HG03442 (cell line): Measurements from ENCODE around the gene RPL27A.
A peak's percentile ranks its signal among the peaks of the same experiment; 100 is the strongest.

Experiments
- ATAC-seq: cut with Tn5 transposase; IDR thresholded peaks from one replicate; pipeline ENCODE4 v1.9.1; 2021; ENCODE audit warnings: mild to moderate bottlenecking, moderate library complexity; ENCODE audit not compliant: unreplicated experiment

Gene RPL27A

DNA sequence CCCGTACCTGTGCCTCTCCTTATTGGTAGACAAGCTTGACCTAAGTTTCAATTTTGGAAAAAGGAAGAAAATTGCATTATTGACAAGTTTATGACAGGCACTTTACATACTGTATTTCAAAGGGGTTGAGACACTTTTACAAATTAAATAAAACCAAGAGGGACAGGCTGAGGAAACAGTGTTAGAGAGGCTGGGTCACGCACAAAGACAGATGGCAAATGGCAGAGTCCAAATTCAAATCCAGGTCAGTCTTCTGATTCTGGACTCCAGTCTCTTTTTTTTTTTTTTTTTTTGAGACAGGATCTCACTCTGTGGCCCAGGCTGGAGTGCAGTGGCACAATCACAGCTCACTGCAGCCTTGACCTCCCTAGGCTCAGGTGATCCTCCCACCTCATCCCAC is 10.2 kb upstream of the RPL27A start:
- ATAC-seq = no peak

GRCh38 chr11:8674859-8675258 is 7.7 kb upstream of the RPL27A start:
- no peak for ATAC-seq

DNA sequence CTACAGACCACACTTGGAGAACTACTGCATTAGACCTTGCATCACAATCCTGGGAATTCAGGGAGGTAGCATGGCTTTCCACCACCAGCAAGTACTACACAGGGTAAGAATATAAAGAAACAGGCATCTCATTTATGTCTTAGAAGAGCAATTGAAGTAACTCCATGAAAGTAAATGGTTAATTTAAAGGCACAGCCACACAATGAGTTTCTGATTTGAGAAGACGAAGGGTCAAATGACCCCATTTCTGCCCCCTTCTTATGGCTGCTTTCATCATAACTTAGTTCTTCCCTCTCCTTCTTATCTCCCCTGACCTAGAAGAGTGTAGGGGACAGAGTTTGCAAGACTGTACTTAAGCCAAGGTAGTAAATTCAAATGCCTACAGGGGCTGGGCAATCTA is 6.1 kb upstream of the RPL27A start:
- ATAC-seq = no peak

- ATAC-seq = no peak
Observed at GRCh38 chr11:8679006-8679405, 3.6 kb upstream of the RPL27A start.

- no peak for ATAC-seq
Observed at GRCh38 chr11:8681837-8682302, 722 bp upstream of the RPL27A start.

GRCh38 chr11:8683115-8683807 is 669 bp downstream of the RPL27A start:
- ATAC-seq = no peak

- no peak for ATAC-seq
Observed at GRCh38 chr11:8684600-8685290, 2.2 kb downstream of the RPL27A start.

DNA sequence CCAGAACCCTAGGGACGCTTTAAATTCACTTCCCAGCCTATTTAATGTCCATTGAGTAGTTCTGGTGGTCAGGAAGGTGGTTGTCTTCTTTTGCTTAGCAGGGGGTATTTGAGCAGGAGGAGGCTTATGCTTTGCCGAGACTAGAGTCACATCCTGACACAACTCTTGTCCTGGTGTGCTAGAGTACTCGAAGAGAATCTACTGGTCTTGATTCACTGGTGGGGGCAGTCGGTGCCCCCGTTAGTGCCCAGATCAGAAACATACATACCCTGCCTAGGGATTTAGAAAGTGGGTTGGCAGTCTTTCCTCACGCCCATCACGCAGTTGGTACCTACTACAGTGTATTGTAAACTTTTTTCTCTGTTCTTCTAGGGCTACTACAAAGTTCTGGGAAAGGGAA is 2.7 kb downstream of the RPL27A start:
- no peak for ATAC-seq

GRCh38 chr11:8685820-8686219 is 3.2 kb downstream of the RPL27A start:
- no peak for ATAC-seq

DNA sequence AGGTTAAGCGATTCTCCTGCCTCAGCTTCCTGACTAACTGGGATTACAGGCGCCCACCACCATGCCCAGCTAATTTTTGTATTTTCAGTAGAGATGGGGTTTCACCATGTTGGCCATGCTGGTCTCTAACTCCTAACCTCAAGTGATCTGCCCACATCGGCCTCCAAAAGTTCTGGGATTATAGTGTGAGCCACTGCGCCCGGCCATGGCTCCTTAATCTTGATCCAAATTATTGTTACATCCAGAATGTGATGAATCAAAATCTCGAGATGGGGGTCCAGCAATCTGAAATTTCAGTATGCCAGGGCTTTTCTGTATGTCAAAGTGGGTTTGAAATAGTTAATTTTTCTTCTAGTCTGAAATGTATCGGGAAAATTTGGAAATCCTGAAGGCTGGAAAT is 3.7 kb downstream of the RPL27A start:
- ATAC-seq = no peak

DNA sequence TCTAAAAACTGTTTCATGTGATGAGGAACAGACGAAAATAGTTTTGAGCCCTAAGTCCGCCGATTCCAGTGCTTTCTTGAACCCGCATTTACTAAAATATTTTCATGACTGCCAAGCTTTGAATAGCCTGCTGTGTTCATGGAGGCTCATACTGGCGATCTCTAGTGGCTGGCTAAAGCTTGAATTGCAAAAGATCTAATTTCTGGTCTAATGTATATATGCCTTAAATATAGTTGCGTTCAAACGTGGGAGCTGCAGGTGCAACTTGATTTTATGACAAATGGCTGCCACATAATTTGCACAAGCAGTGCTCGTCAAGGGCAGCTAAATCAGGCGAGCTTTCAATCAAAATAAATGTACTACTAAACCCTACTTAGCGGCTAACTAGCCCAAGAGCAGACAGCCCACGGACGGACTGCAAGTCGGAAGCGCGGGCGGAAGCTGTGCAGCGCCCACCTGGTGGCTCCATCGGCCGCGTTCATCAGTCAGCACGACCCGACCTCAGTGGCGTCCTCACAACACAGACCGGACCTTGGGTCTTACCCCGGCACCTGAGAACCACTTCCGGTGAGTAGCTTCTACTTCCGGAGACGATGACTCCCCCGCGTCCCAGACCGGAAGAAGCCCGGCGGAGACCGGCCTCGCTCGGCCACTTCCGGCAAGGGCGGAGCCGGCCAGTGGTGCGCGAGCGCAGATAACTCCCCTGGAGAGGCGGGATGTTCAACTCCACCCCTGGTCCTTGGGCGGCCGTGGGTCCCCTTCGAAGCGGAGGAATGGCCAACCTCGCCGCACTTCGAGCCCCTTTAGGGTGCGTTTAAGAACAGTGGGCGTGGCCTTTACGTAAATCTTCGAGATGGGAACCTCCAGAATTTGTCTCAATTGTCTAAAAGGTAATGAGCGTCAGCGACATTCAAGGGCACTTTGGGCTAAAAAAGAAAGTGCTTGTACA is 6.1 kb downstream of the RPL27A start:
- peak; percentile 90 for ATAC-seq

- no peak for ATAC-seq
Observed at GRCh38 chr11:8689726-8690255, 7.2 kb downstream of the RPL27A start.

DNA sequence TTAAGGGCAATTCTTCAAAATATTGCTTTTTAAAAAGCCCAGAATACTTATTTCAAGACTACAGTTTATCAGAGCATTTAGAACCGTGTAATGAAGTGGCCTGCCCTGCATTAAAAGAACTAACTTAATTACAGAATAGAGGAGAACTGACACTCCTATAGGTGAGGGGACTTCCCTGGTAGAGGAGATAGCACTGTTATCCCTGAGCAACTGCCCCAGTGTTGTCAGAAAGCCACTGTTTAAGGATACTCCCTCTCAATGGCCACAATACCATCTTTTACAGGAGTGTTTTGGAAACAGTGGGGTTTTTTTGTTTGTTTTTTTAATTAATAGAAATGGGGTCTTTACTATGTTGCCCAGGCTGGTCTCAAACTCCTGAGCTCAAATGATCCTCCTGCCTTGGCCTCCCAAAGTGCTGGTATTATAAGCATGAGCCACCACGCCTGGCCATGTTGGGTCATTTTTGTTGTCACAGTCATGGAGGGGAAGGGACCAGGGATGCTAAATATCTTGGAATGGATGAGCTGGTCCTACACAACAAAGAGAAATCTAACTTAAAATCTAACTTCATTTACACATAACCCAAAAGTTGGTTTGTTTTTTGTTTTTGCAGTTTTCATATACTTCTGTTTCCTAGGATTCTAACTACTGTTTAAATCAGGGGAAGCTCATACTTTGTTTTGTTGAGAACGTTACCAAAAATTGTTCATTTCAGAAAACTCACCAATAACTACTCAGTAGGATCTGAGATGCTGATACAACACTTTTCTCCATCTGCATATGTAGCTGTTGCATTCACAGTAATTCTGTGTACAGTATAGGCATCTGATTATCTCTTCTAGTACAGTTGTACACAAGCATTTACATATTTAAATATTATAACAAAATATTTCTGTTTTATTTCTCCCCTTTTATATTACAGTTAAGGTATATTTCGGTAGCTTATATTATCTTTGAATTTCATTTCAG is 8.1 kb downstream of the RPL27A start:
- no peak for ATAC-seq

- no peak for ATAC-seq
Observed at GRCh38 chr11:8691601-8692000, 9.0 kb downstream of the RPL27A start.

- ATAC-seq = no peak
Observed at GRCh38 chr11:8692417-8692816, 9.8 kb downstream of the RPL27A start.

DNA sequence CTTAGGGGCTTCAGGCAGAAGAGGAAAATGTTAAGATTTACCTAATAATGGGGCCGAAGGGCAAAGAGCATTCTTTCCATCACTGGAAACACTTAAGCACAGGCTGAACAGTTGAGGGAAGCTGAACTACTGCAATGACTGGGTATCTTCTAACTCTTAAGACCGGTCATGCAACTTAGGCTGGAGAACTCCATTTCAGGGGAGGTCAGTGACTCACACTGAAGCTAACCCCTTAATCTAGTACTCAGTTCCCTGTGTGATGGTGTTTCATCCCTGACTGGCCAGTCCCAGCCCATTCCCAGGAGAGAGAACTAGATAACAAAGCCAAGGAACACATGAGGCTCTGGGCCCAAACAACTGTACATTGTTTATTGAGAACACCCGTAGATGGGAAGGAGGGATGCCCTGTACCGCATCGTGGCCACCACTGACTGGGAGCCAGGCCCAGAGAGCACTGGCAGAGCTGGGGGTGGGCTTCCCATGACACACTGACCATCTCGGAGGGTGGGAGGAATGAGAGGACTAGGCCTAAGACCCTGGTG is 10.5 kb downstream of the RPL27A start:
- ATAC-seq = no peak

GRCh38 chr11:8693555-8693954 is 11.0 kb downstream of the RPL27A start:
- ATAC-seq = no peak

DNA sequence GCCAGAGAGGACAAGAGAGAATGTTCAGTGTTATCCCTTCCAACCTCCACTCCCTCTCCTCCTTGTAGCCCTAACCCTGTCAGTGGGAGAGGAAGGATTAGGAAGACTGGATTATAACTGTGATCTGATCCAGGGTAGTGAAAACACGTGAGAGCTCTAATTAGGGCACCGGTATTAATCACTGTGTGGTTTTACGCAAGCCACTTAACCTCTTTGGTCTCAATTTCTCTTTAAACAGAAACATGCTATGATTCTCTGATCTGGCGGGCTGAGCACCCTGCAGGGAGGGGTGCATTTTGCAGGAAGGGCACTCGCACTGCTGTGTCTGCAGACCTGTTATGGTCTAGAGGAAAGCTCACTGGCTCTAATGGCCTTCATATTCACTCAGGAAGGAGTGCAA is 11.5 kb downstream of the RPL27A start:
- no peak for ATAC-seq

- ATAC-seq = no peak
Observed at GRCh38 chr11:8697054-8697453, 14.5 kb downstream of the RPL27A start.

DNA sequence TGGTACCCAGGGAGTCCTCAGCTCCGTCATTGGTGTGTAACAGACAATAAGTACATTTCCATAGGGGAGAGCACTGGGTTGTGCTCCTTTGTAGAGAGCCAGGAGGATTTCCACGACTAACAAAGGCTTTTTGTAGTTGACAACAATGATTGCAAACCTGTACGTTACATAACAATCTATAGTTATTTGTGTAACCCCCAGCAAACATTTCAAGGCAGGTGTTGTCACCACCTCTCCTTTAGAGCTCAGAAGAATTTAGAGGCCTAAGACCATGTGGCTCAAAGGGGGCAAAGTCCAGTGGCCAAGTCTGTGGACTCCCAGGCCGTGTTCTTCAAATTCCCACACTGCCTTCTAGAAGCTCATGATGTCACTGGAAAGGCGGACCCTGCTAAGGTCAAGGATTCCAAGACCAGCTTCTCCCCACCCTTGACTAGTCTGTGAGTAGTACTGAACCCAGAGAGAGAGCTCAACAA is 15.8 kb downstream of the RPL27A start:
- no peak for ATAC-seq
